HG02588 (cell line): ENCODE measurements around the gene HRAS.
"Not testable (repeated sequence)": the region's sequence is repeated elsewhere in the genome, so short reads cannot be mapped to it uniquely, and the experiment has no call there.

Experiments
- ATAC-seq: cut with Tn5 transposase; IDR thresholded peaks from one replicate; pipeline ENCODE4 v1.9.1; 2021; ENCODE audit warnings: mild to moderate bottlenecking, moderate library complexity; ENCODE audit not compliant: unreplicated experiment

The HRAS gene

DNA sequence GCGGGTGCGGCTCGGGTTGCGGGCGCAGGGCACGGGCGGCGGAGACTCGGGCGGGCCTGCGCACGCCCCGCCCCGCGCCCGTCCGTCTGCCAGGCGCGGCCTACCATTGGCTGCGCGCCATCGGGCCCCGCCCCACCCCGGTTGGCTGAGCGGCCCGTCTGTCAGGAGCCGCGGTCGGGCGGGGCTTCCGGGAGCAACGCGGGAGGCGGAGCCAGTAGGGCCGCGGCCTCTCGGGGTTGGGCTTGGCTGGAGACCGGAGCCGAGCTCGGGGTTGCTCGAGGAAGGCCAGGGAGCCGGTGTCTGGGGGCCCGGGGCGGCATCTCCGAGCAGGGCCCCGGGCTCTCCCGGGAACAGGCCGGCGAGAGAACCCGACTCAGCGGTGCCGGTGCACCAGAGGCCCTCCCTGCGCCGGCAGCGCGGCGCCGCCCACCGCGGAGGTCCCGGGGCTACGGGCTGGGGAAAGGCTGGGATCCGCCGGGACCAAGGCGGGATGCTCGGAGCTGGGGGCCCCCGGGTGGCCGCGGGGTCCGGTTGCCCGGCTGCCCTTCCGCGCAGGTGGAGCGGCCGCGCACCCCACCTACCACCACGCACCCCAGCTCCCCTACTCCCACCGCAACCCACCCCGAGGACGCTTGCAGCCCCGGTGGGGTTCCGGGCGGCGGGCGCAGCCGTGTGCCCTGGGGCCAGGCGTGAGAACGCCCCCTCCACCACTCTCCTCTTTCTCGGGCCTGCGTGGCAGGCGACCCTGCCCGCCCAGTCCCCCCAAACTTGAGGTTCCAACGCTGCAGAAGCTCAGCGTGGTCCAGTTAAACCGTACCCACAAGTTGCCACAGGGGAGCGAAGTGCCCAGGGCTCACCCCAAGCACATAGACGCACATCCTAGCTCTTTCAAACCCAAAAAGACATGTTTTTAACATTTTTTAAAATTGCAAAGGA is at the start of gene HRAS:
TSS of gene HRAS (minus strand) at position 58 of the 936 bp plus-strand sequence.
- ATAC-seq: peak; percentile 67

DNA sequence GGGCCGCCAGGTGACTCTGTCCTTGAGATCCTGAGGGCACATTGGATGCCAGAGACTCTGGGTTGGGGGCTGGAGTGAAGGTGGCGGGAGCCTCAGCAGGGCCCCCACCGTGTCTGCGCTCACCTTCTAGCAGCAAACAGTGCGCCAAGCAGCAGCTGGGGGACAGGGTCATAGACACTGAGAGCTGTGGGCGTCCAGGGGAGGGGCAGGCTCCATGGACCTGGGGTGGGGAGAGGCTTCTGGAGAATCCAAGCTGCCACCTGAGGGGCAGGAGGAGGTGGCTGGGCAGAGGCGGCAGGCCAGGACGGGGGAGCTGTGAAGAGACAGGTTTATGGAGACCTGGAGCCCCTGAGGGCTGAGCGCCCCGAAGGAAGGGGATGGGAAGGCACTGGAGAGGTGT is 48.9 kb upstream of the HRAS start:
- no peak for ATAC-seq

DNA sequence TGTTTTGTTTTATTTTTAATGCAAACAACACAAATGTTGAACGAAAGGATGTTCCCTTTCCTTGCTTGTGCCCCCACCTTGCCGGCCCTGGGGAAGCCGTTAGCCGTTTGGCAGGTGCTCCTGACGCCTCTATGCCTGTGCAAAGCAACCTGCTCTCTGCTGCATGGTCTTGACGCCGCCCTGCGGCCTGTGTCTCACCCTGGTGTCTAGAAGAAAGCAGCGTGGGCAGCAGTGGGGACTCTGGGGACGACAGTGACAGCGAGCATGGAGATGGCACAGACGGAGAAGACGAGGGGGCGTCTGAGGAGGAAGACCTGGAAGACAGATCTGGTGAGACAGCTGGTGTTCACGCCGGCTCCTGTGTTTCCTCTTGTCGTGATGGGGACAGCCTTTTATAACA is 46.4 kb upstream of the HRAS start:
- ATAC-seq: no peak

DNA sequence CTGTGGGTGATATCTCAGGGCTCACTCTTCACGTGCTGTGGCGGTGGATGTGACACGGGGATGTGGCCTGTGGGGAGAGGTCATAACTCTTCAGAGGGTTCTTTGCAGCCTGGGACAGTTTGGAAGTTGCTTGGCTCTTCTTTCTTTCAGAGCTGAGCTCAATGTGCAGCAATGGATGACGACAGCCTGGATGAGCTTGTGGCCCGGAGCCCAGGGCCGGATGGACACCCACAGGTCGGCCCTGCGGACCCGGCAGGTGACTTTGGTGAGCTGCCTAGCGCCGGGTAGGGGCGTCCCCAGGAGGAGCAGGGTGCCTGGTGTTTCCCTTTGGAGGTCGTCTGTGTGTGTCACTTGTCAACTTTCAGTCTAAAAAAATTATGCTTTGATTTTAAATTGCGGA is 46.0 kb upstream of the HRAS start:
- no peak for ATAC-seq

DNA sequence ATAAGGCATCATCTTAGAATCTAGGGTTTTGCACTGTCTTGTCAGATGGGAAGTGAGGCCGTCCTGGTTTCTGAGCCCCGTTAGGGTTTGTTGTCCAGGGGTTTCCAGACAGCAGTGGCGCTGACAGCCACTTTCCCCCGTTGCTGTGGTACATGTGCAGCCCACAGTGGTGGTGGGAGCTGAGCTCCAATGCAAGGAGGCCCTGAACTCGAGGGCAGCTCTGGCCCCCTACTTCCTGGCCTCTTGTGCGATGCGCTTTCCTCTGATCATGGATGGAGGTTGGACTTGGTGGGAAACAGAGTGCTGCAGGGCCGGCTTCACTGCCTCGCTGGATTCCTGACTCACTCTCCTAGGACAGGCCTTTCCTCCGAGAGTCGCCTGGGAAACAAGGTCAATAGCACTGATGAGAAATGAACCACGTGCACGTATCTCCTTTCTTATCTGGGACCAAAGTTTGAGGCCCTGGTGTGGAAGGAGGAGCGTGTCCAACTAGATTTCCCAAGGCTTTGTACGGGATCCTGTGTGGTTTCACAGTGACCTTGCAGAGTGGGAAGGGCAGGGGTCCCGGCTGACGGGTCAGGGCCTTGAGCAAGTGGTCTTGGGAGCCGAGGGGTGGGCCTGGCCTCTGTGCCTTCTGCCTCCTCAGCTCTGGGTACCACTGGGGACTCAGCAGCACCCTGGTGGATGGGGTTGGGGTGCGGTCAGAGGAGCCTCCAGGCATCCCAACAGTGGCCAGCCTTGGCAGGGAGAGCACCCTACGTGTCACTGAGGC is 44.6 kb upstream of the HRAS start:
- no peak for ATAC-seq

DNA sequence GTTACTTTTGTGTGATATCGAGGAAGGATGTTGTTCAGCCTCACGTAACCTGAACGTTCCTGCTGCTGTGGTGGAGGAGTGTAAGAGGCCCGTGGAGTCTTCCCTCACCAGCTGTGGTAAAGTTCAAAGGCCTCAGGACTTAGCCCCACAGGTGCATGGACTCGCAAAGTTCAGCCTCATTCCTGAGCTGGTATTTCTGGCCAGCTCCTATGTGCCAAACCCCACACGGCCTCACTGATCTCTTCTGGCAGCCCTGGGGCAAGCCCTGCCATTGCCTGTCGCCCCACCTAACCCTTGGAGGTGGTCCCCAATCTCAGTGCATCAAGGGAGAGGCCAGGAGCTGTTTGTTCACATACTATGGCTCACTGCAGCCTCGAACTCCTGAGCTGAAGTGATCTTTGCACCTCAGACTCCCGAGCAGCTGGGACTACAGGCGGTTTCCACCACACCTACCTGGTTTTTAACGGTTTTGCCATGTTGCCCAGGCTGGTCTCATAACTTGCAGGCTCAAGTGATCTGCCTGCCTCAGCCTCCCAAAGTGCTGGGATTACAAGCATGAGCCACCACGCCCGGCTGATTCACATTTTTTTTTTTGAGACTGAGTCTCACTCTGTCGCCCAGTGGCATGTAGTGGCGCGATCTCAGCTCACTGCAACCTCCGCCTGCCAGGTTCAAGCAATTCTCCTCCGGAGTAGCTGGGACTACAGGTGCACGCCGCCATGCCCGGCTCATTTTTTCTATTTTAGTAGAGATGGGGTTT is 43.1 kb upstream of the HRAS start:
- no peak for ATAC-seq

DNA sequence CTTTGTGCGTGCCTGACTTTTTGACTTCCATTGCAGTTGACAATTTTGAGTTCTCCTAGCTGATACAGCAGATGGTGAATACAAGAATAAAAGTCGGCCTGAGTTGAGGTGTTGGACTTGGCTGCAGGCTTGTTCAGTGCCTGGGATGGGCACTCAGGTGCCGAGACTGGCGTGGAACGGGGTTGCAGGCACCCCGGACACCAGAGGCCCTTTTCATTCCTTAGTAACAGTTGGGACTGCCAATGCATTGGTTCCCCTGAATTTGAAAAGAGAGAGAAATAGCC is 42.2 kb upstream of the HRAS start:
- ATAC-seq: no peak

DNA sequence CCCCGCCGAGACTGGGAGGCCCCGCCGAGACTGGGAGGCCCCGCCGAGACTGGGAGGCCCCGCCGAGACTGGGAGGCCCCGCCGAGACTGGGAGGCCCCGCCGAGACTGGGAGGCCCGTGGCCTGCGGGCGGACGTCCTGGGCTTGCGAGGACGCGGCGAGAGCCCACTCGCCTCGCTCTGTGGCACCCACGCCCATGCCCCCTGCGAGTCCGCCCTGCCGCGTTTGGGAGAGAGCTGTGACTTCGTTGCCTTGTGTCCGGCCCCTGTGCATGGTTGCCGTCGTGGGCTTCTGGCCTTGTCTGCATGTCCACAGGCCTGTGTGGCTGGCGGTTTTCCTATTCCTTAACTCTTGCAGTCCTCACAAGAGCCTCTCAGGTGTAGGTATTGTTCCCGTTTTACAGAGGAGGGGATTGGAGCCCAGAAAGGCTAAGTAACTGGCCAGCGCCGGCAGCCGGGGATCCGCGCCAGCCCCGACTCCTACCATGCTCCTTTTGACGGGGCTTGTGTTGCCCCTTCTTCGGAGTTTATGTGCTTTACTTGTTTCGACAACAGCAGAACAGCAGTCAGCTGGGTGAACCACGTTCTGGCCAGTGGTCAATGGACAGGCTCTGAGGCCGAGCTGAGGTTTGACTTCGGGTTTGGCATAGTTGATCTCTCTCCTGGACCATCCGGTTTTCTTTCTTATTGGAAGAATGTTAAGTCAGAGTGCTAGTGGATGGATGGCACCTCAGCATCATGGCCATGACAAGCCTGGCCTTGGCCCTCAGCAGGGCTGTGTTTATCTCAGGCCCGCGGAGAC is 41.6 kb upstream of the HRAS start:
- ATAC-seq: no peak

DNA sequence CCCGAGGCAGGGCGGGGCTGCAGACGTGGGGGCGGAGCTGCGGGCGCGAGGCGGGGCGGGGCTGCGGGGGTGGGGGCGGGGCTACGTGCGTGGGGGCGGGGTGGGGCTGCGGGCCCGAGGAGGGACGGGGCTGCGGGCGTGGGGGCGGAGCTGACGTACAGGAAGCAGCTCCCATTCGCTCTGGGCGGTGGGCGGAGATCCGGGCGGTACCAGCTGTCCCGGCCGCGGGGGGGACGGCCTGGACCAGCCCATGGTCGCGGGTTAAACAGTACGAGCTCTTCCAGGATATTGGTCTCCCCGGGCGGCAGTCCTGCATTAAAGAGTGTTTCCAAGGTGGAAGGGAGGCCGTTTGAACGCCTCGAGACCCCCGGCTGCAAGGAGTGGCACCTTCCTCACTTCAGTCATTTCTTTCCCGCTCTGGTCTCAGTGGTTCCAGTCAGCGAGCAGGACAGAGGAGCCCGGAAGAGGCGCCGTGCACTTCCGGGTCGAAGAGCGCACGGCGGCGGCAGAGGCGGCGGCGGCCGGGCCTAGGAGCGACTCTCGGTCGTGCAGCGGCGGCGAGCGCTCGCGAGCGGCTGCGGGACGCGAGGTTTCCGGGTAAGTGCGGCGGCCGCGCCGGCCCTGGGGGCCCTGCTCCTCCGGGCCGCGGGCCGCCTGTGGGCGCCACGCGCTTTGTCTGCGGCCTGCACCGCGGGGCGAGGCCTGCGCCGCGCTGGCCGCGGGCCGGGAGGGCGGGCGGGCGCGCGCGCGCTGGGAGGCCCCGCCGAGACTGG is 40.8 kb upstream of the HRAS start, which contains the start of gene PHRF1:
TSS of gene PHRF1 (plus strand) at position 475 of the 773 bp plus-strand sequence. CDS start 5,043 bp downstream, outside the sequence.
- ATAC-seq: peak; percentile 80

DNA sequence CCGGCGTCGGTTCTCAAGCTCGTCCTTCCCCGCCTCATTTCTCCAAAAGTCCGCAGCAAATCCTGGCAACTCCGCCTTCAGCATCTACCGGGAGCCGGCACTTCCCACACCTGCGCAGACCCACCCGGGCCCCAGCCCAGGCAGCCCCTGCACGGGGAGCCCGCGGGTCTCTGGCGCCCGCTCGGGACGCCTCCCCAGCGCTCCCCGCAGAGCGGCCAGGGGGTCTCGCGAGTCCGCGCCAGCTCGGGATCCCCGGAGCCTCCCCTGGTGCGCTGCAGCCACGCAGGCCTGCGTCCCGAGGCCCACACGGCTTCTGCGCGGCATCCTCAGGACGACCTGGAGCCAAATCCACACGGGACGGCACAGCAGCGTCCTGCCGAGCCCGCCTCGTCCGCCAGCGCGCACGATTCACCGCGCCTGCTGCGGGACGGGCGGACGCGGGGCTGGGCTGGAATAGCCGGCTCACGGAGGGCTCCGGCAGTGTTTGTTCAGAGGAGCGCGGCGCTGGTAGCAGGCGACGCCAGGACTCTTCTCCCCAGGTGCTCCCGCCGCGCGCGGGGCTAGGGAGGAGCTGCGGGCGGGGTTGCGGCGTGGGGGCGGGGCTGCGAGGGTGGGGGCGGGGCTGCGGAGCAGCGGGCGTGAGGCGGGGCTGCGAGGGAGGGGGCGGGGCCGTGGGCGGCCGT is 40.1 kb upstream of the HRAS start:
- peak; percentile 38 for ATAC-seq

DNA sequence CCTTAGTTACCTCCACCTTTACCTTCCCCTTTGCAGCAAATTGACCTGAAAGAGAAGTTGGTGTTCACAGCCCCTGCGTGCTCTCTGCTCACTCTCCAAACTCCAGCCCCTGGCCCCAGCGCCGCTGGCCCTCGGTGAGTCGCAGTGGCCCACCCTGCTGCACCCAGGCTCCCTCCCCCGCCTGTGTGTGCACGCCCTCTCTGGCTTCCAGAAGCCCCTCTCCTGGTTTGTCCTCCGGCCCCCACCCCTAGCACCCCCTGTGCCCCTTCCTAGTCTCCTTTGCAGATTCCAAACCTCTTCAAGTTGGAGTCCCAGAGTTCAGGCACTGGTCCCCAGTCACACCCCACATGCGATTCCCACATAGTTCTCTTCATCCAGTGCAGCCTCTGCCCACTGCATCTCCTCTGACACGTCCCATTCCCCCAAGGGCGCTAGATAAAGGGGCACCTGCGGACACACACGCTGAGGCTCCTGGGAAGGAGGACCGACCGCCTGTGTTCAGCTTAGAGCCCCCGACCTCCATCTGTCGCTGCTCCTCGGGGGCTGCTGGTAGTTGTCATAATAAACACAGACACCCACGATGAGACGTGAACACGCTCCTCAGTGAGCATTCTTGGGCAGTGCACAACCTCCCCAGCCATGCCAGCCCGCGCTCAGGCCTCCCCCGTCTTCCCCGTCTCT is 39.4 kb upstream of the HRAS start:
- no peak for ATAC-seq

DNA sequence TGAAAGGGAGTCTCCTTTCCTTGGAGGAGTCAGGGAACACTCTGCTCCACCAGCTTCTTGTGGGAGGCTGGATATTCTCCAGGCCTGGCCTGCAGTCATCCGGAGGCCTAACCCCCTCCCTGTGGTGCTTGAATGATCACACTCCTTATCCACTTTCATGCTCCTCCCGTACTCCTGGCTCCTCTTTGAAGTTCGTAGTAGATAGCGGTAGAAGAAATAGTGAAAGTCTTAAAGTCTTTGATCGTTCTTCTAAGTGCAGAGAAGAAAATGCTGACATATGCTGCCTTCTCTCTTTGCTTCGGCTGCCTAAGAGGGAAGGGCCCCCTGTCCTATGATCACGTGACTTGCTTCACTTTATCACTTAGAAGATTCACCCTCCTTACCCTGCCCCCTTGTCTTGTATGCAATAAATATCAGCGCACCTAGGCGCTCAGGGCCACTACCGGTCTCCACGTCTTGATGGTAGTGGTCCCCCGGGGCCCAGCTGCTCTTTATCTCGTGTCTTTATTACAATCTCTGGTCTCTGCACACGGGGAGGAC is 38.7 kb upstream of the HRAS start:
- ATAC-seq: not testable (repeated sequence)

DNA sequence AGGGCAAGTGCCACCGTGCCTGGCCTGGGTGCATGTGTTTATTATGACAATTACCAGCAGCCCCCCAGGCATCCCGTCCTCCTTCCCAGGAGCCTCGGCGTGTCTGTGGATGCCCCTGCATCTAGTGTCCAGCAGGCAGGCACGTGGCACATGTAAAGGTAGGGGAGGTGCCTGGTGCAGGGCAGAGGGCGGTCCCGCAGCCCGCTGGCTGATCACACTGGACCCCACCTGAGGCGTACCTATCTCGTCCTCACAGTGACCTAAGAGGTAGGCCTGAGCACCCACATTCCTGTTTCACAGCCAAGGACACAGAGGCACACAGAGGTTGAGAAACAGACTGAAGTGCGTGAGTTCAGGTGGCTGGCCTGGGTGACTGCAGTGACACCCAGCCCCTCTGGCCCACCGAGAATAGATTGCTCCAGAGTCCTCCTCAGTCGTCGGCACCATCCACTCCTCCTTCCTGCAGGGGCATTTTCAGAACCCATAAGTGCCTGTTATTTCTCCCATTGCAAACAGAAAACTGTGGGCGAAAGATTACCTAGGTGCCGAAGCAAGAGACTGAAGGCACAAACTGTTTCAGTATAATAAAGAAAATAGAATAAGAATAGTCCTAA is 37.9 kb upstream of the HRAS start:
- ATAC-seq: no peak

DNA sequence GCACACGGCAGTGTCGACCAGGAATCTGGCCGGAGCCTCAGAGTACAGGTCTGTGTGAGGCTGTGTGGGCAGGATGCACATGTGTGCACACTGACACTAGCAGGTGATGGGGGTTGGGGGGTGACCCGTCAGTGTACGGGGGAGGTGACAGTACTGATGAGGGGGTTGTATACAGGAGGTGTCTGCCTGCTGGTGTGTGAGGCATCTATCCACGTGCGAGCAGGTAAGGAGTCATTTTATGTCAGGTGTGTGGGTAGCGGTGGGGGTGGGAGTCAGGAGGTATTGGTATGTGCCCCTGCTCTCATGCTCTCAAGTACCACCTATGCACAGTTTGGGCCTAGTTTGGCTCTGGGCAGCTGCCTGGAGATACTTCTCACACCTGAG is 36.4 kb upstream of the HRAS start:
- ATAC-seq: no peak

DNA sequence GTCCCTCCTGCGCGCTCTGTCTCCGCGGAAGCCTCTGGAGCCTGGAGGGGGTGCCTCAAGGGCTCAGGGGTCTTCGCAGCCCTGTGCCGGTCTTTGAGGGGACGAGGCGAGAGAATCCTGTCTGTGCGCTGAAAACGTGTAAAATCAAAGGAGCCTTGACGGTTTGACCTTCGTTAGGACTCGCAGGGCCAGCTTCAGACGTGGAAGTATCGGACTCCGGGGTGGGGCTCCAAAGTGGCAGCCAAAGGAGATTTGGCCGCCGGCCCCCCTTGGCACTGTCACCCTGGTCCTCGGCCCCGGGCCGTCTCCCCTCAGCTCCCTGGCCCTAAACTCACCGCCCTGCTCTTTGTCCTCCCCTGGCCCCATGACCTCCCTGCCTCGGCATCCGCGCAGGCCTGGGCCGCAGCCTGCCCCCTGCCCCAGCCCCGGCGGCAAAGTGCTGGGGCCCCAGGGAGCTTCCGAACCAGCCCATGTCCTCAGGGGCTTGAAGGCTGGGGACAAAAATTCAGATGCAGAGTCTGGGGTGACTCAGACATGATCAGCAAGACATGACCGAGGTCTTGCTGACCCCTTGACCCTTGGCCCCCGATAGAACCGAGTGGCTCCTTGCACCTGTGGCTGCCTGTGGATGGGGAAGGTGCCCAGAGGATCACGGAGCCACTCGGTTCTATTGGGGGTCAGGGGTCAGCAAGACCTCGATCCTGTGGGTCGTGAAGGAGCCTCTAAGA is 33.9 kb upstream of the HRAS start:
- no peak for ATAC-seq

DNA sequence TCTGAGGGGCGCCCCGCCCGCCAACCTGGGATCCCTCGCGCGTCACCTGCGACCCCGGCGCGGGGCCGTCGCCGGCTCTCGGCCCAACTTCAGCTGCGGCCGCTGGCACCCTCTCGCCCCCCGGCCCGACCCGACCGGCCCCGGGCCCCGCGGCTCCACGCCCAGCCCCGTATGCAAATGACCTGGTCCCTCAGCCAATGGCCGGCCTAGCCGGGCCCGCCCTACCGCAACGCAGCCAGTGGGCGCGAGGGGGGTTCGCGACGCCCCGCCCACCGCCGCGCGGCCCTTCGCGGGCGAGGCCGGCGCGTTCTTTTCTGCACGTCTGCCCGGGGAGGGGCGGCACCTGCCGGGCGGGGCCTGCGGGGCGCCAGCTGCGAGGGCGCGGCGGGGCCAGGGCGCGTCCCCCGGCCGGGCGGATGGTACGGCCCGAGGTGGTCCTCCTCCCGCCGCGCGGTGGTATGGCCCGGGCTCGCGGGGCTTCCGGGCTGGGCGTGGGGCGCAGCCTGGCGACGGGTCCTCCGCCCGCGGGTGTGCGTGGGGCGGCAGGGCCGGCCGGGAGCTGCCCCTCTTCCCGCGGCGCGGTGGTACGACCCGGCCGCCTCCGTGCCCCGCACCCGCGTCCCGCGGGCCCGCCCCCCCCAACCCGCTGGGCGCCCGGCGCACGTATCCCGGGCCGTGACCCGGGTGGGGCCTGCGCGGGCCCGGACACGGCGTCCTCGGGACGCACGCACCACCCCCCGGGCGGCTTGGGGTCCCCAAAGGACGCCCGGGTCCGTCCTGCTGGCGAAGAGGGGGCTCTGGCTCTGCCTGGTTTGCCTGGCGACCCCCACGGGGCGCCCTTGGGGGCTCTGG is 33.2 kb upstream of the HRAS start:
- ATAC-seq: peak; percentile 78
